Right atrium auricular region (tissue), 2 donors: Measurements from ENCODE around the gene CYTL1. TPM values are rescaled to one million over a fixed set of nuclear protein-coding genes. Genes with fewer than 3 reads are reported as not detected.

Source experiments
- DNase-seq: peaks from one replicate; pipeline ENCODE4 v3.0.0-alpha.2; 2019; ENCODE audit warnings: low spot score
- H3K27ac ChIP-seq, 2 donors: fragments of 200-600 bp; sonication (generic); 1 replicate in 1 of 2; 2 replicates in 1 of 2; pipeline ENCODE4 v1.5.1; 2016 to 2019
- H3K27me3 ChIP-seq, 2 donors: fragments of 200-600 bp; sonication (generic); one replicate each; pipeline versions ENCODE4 v1.5.1 to v1.6.0; 2017 to 2019
- H3K36me3 ChIP-seq: fragments of 200-600 bp; sonication (generic); one replicate; pipeline ENCODE4 v1.5.1; 2016
- H3K4me1 ChIP-seq, 2 donors: fragments of 200-600 bp; sonication (generic); one replicate each; pipeline versions ENCODE4 v1.5.1 to v1.6.0; 2017 to 2019
- H3K4me3 ChIP-seq, 2 donors: fragments of 200-600 bp; sonication (generic); 1 replicate in 1 of 2; 2 replicates in 1 of 2; pipeline ENCODE4 v1.5.1; 2017 to 2019; ENCODE audit warnings: mild to moderate bottlenecking in 1 of 2, moderate library complexity in 1 of 2
- H3K9me3 ChIP-seq, 2 donors: fragments of 200-600 bp; sonication (generic); one replicate each; pipeline ENCODE4 v1.5.1; 2019
- total RNA-seq, 2 donors: library from RNA; depleted of rRNA; stranded (reverse); fragments of >200 nt; gene quantifications; one replicate each; pipeline ENCODE4 v1.1.0, GENCODE V29; 2016
- TF ChIP-seq, protein P1 (sequence below), 2 donors: fragments of 200-600 bp; sonication (generic); IDR thresholded peaks; one replicate each; pipeline ENCODE4 v1.5.1; 2019; ENCODE audit warnings: antibody characterized with exemption in 2 of 2

CYTL1 gene
- total RNA-seq, 2 donors from 2014 or later: not detected

DNA sequence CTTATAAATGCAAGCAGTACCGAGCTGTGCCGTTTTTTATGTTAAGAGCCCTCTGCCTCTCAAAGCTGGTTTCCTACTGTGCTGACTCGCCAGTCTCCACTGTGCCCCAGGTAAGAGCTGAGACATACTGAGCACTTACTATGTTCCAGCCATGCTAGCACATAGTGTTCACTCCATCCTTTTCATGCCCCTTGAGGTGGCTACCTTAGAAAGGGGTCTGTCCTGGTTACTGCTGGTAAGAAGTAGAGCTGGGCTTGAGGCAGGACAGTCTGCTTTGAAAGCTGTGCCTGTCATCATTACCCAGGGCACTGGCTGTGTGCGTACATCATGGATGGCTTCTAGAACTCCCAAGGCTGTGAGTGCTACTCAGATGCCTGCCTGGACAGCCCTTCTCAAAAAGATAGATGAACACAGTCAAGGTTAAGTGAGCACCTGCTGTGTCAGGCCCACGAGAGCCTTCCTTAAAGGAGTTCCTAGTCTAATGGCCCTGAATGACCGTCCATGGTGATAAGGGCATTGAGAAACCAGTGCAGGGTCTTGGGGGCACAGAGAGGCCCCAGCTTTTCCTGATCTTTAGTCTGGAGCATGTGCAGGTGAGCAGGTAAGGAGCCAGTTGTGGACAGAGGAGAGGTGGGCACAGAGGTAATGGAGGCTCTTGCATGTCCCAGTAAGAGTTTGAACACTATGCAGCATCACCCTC is 33.6 kb upstream of the CYTL1 start:
- Histone ChIP-seq H3K9me3 (no peaks in the 10 kb centered on the region), H3K36me3 (no peaks in the 10 kb centered on the region), H3K27ac (no peak overlapping the region), H3K4me3 (no peak overlapping the region), H3K27me3 (peaks cover 0 to 6% of the 10 kb centered on the region in 2 donors), H3K4me1 (peaks cover 0 to 19% of the 10 kb centered on the region in 2 donors)
- TF ChIP-seq, protein P1, sequence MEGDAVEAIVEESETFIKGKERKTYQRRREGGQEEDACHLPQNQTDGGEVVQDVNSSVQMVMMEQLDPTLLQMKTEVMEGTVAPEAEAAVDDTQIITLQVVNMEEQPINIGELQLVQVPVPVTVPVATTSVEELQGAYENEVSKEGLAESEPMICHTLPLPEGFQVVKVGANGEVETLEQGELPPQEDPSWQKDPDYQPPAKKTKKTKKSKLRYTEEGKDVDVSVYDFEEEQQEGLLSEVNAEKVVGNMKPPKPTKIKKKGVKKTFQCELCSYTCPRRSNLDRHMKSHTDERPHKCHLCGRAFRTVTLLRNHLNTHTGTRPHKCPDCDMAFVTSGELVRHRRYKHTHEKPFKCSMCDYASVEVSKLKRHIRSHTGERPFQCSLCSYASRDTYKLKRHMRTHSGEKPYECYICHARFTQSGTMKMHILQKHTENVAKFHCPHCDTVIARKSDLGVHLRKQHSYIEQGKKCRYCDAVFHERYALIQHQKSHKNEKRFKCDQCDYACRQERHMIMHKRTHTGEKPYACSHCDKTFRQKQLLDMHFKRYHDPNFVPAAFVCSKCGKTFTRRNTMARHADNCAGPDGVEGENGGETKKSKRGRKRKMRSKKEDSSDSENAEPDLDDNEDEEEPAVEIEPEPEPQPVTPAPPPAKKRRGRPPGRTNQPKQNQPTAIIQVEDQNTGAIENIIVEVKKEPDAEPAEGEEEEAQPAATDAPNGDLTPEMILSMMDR (IDR thresholded peaks at IDR 0.05): no peak
- DNase-seq: no peak

DNA sequence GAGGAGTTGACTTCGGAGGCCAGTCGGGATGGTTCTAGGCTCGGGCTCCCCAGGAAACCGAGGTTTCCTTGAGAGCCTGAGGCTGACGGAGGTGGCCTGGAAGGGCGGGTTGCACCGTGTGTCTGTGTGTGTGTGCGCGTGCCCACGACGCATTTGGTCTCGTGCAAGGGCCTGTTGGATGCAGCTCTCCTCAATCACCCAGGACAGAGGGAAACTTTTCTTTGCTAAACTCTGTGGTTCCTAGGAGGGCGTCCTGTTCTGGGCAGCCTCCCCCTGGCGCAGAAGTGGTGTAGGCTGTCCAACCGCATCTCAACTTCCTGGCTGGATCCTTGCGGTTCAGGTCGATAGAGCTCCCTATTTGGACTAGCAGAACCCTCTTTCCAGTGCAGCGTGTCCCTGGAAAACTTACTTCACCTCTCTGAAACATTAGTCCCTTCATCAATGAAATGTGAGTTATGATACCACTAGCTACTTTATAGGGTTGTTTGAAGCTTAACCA is 33.0 kb upstream of the CYTL1 start:
- Histone ChIP-seq H3K4me3 (peak overlapping the region; percentile 38 to 54), H3K4me1 (peaks cover 0 to 19% of the 10 kb centered on the region in 2 donors), H3K27ac (no peak overlapping the region), H3K9me3 (no peaks in the 10 kb centered on the region), H3K27me3 (peaks cover 0 to 6% of the 10 kb centered on the region in 2 donors), H3K36me3 (no peaks in the 10 kb centered on the region)
- TF ChIP-seq, protein P1 (IDR thresholded peaks at IDR 0.05): no peak
- DNase-seq: no peak

DNA sequence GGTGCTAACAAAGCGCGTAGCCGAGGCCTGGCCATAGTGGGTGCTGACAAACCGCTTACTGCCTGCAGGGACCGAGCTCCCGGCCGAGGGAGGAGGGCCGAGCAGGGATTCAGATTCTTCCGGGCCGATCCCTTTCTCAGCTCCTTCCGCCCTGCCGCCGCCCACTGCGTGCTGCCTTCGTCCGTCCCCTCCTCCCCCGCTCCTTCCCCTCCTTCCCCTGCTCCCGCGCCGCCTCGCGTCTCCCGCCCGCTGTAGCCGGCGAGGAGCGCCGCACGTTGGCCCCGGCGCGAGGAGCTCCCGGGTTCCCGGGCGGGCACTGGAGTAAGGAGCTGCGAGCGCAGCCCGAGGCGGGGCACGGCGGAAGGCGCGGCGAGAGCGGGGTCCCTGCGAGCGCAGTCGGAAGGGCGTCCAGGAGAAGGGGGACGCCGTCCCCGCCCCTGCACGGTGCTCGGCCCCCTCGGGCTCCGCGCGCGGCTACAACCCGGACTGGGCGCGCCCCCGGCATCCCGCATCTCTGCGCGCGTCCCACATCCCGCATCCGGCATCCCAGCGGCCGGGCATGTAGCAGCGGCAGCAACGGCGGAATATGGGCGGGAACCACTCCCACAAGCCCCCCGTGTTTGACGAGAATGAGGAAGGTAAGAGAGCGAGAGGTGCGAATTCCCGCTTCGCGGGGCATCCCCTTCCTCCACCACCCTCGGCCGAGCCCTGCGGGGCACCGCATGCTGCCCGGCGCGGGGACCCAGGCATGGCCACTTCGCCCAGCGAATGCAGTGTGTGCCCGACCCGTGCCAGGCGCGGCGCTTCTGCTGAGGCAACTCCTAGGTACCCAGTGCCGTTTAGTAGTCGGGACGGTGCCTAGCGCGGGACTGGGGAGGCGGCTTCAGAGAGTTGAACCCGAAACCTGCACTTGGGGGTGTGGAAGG is 32.3 kb upstream of the CYTL1 start, which contains the start of gene STK32B:
Gene STK32B (plus strand): TSS at position 203 of the 926 bp plus-strand sequence.
- DNase-seq: peak; percentile 63
- peaks cover 0 to 6% of the 10 kb centered on the region in 2 donors for H3K27me3 ChIP-seq
- peak within 1 kb of the TSS; percentile 38 to 54 for H3K4me3 ChIP-seq
- peaks cover 0 to 19% of the 10 kb centered on the region in 2 donors for H3K4me1 ChIP-seq
- H3K9me3 ChIP-seq: no peaks in the 10 kb centered on the region
- no peak within 1 kb of the TSS for H3K27ac ChIP-seq
- H3K36me3 ChIP-seq: no peaks in the 10 kb centered on the region
- TF ChIP-seq, protein P1 (IDR thresholded peaks at IDR 0.05): no peak

DNA sequence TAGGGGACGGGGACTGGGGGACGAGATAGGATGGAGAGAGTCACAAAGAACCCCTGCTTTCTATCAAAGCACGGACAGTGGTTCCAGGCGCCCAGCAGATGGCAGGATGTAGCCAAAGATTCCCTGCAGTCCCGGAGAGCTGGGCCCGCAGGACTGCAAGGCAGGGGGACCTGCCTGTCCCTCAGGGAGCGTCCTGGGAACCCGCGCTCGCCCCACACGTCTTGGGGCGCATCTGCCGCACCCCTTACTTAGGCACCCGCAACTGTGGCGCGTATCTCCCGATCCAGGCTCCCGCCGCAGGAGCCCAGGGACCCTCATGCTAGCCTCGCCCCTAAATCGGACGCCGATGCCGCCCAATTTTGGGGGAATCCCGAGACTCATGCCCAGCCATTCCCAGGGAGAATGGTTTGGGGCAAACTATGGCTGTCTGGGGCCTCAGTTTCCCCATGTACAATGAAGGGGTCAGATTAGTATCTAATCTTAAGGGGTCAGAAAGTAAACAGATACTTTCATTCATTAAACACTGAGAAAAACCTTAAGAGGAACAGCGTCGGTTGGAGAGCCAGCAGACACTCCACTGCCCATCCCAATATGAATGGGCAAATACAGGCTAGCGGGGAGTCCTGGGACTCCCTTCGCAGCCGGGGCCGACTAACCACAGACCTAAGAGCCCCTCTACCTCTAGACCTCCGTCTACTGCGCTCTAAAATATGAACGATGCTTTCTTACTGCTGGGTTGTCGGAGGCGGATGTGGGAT is 31.4 kb upstream of the CYTL1 start:
- TF ChIP-seq, protein P1 (IDR thresholded peaks at IDR 0.05): peak; percentile 25 to 78
- Histone ChIP-seq H3K4me3 (peak overlapping the region; percentile 38 to 54), H3K9me3 (no peaks in the 10 kb centered on the region), H3K27me3 (peaks cover 0 to 6% of the 10 kb centered on the region in 2 donors), H3K27ac (no peak overlapping the region), H3K4me1 (peaks cover 0 to 19% of the 10 kb centered on the region in 2 donors), H3K36me3 (no peaks in the 10 kb centered on the region)
- DNase-seq: peak; percentile 78

DNA sequence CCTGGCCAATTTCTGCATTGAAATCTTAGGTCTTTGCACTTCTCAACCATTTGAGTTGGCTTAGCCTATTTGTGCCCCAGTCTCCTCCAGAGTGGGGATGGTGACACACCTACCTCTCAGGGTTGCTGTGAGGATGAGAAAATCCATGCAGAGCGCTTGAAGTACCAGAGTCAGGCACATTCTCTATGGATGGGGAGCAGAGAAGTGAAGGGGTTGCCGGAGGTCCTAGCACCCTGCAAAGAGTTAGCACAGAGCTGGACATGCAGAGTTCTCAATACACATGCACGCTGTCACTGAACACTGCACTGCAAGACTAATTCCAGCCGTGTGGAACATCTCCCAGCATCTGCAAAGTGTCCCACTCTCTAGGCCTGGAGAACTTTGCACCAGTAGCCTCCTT is 29.5 kb upstream of the CYTL1 start:
- H3K27me3 ChIP-seq: peaks cover 0 to 6% of the 10 kb centered on the region in 2 donors
- no peak overlapping the region for H3K4me3 ChIP-seq
- H3K9me3 ChIP-seq: no peaks in the 10 kb centered on the region
- TF ChIP-seq, protein P1 (IDR thresholded peaks at IDR 0.05): no peak
- no peak for DNase-seq
- H3K36me3 ChIP-seq: no peaks in the 10 kb centered on the region
- no peak overlapping the region for H3K27ac ChIP-seq
- H3K4me1 ChIP-seq: peaks cover 0 to 24% of the 10 kb centered on the region in 2 donors
